Neural crest cell (in vitro differentiated cells): ENCODE data around the gene PKN2. TPM values are rescaled to one million over a fixed set of nuclear protein-coding genes. Genes with fewer than 3 reads are reported as not detected.

Experiments used
- DNase-seq: peaks from one replicate; pipeline ENCODE4 v3.0.0; 2021; ENCODE audit warnings: low read depth, mixed read lengths, low spot score
- H3K27ac Mint-ChIP-seq: one replicate; pipeline ENCODE4 v1.8.0; 2021; ENCODE audit warnings: mild to moderate bottlenecking, mixed read lengths; ENCODE audit not compliant: unreplicated experiment
- H3K27me3 Mint-ChIP-seq: 2 replicates; pipeline ENCODE4 v1.8.0; 2021; ENCODE audit warnings: low read depth, mild to moderate bottlenecking, mixed read lengths
- H3K36me3 Mint-ChIP-seq: 2 replicates; pipeline ENCODE4 v1.8.0; 2021; ENCODE audit warnings: low read depth, mild to moderate bottlenecking, mixed read lengths
- H3K4me1 Mint-ChIP-seq: 2 replicates; pipeline ENCODE4 v1.8.0; 2021; ENCODE audit warnings: mixed read lengths
- H3K4me3 Mint-ChIP-seq: one replicate; pipeline ENCODE4 v1.8.0; 2021; ENCODE audit warnings: mild to moderate bottlenecking, mixed read lengths
- H3K9me3 Mint-ChIP-seq: 2 replicates; pipeline ENCODE4 v1.8.0; 2021; ENCODE audit warnings: mixed read lengths
- CTCF ChIP-seq: fragments of 200-600 bp; sonication (generic); conservative IDR thresholded peaks from 2 replicates; pipeline ENCODE4 v1.5.0; 2021; ENCODE audit warnings: antibody characterized with exemption, mild to moderate bottlenecking
- total RNA-seq: library from RNA; stranded (reverse); gene quantifications from 2 replicates; pipeline ENCODE4 v1.2.1, GENCODE V29; 2021

Gene PKN2
- total RNA-seq, 1 donor from 2014 or later: 45.8 TPM

- no peaks in the 10 kb centered on the region for H3K9me3 Mint-ChIP-seq
- H3K27ac Mint-ChIP-seq: no peak overlapping the region
- no peak for DNase-seq
- H3K27me3 Mint-ChIP-seq: no peaks in the 10 kb centered on the region
- TF ChIP-seq CTCF: no peak
- no peaks in the 10 kb centered on the region for H3K36me3 Mint-ChIP-seq
- H3K4me1 Mint-ChIP-seq: peaks cover 8% of the 10 kb centered on the region
- peak overlapping the region; percentile 45 for H3K4me3 Mint-ChIP-seq
Measured at GRCh38 chr1:88678405-88678804, 5.7 kb upstream of the PKN2 start.

DNA sequence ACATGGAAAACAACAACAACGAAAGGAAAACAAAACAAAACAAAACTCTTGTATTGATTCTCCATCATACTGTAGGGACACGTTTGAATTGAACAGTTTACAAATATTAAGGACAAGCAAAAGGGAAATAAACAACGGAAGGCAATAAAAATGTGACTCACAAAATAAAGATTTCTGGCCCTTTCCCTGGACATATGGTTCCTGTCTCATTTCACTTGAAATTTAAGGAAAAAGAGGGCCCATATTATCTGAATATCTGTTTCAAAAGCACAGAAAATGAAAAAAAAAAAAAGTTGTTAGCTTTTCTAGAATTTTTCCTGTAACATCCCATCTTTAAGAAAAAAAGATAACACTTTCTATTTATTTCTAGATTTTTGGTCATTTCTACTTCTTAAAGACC, 3.6 kb upstream of the PKN2 start:
- no peaks in the 10 kb centered on the region for H3K9me3 Mint-ChIP-seq
- H3K27ac Mint-ChIP-seq: no peak overlapping the region
- no peaks in the 10 kb centered on the region for H3K27me3 Mint-ChIP-seq
- no peak overlapping the region for H3K4me3 Mint-ChIP-seq
- H3K4me1 Mint-ChIP-seq: peaks cover 17% of the 10 kb centered on the region
- DNase-seq: no peak
- no peaks in the 10 kb centered on the region for H3K36me3 Mint-ChIP-seq
- no peak for TF ChIP-seq CTCF

DNA sequence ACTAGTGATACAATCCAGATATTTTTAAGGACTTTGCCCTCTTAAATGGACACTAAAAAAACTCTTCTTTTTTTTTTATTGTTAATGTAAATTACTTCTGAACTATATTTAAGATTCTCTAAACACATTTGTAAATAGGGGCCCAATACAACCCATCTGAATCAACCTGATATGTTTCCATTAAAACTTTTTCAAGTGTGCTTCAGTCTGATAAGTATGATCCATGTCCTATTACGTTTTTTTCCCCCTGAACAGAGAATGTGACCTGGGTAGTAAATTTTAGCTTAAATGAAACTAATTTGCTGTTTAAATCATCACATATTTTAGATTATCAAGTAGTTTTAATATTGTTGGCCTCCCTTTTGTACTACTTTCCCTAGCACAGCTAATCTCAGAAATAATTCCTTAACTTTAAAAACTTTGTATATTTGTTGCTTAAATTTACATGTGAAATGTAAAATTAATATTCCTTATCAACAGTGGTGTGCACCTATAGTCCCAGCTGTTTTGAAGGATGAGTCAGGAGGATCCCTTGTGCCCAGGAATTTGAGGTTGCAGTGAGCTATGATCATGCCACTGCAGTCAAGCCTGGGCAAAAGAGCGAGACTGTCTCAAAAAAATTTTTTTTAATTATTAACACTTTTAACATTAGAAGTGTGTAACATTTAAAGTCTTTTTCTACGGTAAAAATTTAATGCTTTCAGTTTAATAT, 3.0 kb upstream of the PKN2 start:
- Mint-ChIP-seq H3K4me3 (peak overlapping the region; percentile 51), H3K4me1 (peaks cover 17% of the 10 kb centered on the region), H3K27me3 (no peaks in the 10 kb centered on the region), H3K36me3 (no peaks in the 10 kb centered on the region), H3K27ac (no peak overlapping the region), H3K9me3 (no peaks in the 10 kb centered on the region)
- DNase-seq: no peak
- no peak for TF ChIP-seq CTCF

DNA sequence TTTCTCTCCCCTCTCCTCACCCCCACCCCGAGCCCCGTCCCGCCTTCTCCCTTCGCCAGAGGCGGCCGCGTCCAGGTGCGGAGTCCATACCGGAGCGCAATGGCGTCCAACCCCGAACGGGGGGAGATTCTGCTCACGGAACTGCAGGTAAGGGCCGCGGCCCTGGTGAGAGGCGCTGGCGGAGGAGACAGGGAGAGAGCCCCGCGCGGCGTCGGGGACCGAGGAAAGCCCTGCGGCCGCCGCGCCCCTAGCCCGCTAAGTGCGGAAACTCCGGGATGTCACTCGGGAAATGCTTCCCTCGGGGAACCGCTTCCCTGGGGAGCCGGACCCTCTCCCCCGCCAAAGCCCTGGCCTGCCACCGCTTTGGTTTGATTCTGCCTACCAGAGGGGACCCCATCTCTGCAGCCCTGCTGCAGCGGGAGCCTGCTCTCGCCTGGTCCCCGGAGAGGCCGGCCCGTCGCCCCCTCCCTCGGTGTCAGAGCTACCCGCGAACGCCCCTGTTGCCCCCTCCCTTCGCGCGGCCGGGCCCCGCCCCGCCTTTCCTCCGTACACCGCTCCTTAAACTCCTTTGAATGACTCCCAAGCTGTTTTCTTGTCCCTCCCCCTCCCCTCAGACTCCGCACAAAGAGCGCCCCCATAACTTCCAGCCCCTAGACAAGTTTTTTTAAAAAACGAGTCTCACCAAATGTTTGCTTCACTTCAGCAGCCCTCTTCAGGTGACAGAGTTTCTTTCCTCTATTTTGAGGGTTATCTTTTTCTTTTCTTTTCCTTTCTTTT, 597 bp downstream of the PKN2 start:
- peak; percentile 55 for DNase-seq
- Mint-ChIP-seq H3K4me3 (peak overlapping the region; percentile 97), H3K4me1 (peaks cover 17% of the 10 kb centered on the region), H3K27me3 (no peaks in the 10 kb centered on the region), H3K9me3 (no peaks in the 10 kb centered on the region), H3K36me3 (no peaks in the 10 kb centered on the region), H3K27ac (peak overlapping the region; percentile 99)
- TF ChIP-seq CTCF: peak; percentile 29

DNA sequence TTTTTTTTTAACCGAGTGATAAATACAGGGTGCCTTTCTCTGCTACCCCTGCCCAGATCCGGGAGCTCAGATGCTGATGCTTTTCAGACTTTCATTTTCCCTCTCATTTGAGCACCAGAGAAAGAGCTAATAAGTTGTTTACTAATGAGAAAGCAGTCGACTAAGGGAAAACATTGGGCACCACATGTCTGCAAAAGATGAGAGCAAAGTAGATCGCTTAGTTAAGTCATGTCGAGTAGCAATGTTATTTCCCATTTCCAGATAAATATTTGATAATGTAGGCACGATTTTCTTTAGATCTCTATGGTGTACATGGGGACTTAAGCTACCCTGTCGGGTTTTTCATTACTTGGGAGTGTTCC, 1.2 kb downstream of the PKN2 start:
- no peaks in the 10 kb centered on the region for H3K9me3 Mint-ChIP-seq
- H3K27me3 Mint-ChIP-seq: no peaks in the 10 kb centered on the region
- TF ChIP-seq CTCF: no peak

More for the DNA sequence above, 1.2 kb downstream of the PKN2 start:
- H3K36me3 Mint-ChIP-seq: no peaks in the 10 kb centered on the region
- peak overlapping the region; percentile 97 for H3K4me3 Mint-ChIP-seq
- H3K27ac Mint-ChIP-seq: peak overlapping the region; percentile 97
- no peak for DNase-seq
- peaks cover 17% of the 10 kb centered on the region for H3K4me1 Mint-ChIP-seq
